ENCODE measurements around the gene LACTB. TPM values are rescaled to one million over a fixed set of nuclear protein-coding genes. Genes with fewer than 3 reads are reported as not detected.
A peak's percentile ranks its signal among the peaks of the same experiment; 100 is the strongest.

Gene LACTB, protein sequence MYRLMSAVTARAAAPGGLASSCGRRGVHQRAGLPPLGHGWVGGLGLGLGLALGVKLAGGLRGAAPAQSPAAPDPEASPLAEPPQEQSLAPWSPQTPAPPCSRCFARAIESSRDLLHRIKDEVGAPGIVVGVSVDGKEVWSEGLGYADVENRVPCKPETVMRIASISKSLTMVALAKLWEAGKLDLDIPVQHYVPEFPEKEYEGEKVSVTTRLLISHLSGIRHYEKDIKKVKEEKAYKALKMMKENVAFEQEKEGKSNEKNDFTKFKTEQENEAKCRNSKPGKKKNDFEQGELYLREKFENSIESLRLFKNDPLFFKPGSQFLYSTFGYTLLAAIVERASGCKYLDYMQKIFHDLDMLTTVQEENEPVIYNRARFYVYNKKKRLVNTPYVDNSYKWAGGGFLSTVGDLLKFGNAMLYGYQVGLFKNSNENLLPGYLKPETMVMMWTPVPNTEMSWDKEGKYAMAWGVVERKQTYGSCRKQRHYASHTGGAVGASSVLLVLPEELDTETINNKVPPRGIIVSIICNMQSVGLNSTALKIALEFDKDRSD
- 10 to 100 TPM in 3 of 4 donors, 1 to 10 TPM in 1; 9.0 to 18.4 (median 16.5) TPM for total RNA-seq

DNA sequence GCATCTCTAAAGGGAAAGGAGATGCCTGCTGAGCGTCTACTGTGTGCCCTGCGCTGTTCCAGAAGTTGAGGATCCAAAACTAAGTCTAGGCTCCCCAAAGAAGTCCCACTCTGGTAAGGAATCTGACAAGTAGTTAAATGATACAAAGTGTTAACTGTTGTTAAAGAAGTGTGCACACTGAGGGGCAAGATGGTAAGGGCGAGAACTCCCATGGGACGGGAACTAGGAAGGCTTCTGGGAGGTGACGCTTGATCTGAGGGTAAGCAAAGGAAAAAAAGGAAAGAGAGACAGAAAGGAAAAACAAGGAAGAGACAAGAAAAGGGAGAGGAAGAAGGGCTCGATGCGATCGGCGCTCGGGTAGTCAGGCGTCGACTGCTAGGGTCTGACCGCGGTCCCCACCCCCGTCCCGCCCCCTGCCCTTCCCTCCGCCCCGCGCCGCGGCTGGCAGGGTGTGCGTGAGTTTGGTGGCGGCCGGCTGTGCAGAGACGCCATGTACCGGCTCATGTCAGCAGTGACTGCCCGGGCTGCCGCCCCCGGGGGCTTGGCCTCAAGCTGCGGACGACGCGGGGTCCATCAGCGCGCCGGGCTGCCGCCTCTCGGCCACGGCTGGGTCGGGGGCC lies at the start of gene LACTB:
Gene LACTB (plus strand): TSS at position 480 of the 620 bp plus-strand sequence. CDS start 11 bp downstream, at position 491.
- TF ChIP-seq EP300 (IDR thresholded peaks at IDR 0.05) (no peak), POLR2A (IDR thresholded peaks at IDR 0.05) (peak; percentile 55 to 72)
- TF ChIP-seq, protein P1, sequence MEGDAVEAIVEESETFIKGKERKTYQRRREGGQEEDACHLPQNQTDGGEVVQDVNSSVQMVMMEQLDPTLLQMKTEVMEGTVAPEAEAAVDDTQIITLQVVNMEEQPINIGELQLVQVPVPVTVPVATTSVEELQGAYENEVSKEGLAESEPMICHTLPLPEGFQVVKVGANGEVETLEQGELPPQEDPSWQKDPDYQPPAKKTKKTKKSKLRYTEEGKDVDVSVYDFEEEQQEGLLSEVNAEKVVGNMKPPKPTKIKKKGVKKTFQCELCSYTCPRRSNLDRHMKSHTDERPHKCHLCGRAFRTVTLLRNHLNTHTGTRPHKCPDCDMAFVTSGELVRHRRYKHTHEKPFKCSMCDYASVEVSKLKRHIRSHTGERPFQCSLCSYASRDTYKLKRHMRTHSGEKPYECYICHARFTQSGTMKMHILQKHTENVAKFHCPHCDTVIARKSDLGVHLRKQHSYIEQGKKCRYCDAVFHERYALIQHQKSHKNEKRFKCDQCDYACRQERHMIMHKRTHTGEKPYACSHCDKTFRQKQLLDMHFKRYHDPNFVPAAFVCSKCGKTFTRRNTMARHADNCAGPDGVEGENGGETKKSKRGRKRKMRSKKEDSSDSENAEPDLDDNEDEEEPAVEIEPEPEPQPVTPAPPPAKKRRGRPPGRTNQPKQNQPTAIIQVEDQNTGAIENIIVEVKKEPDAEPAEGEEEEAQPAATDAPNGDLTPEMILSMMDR (IDR thresholded peaks at IDR 0.05) = no peak
- WGBS, 2 donors = 1 to 4% methylated on average over 22 to 37 of the region's 40 CpGs
- peak; percentile 75 to 81 for DNase-seq (ENCODE audit: low spot score in 2 of 2)
- Histone ChIP-seq H3K9me3 (peaks cover 0 to 5% (median 0%) of the 10 kb centered on the region in 4 donors), H3K36me3 (peaks cover 0 to 15% (median 0%) of the 10 kb centered on the region in 3 donors), H3K27me3 (no peaks in the 10 kb centered on the region), H3K4me1 (peaks cover 0 to 12% (median 0%) of the 10 kb centered on the region in 4 donors), H3K27ac (peak within 1 kb of the TSS; percentile 72 to 97 (median 90)), H3K4me3 (peak within 1 kb of the TSS; percentile 80 to 95 (median 89))

DNA sequence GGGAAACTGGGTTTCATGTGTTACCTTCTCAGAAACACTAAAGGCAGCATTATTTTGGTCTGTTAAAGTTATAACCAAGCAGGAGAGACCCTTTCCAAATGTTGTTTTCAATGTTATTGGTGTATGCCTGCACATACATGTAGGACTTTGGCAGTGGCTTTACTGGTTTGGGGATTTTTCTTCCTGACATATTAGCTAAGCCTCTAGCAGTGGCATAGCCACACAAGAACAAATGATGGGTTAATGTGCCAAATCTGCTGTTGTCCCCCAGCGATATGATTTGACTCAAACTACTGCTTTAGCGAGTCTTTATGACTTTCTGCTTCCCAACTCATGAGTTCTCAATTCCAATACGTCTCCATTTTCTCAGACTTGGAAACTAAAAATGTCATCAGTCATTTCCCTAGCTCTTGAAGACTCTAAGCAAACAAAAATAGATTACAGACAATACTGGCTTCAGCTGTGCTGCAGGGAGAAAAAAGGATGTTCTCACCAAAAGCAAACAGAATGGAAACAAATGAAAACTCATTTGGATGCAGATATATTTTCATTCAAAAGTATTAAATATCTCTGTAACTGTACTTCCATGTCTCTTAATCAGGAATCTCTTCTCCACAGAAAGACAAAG lies 49.5 kb upstream of the LACTB start:
- Histone ChIP-seq H3K9me3 (no peaks in the 10 kb centered on the region), H3K36me3 (peaks cover 0 to 39% (median 0%) of the 10 kb centered on the region in 3 donors), H3K4me1 (peaks cover 0 to 18% (median 6%) of the 10 kb centered on the region in 4 donors), H3K27ac (no peak overlapping the region), H3K27me3 (no peaks in the 10 kb centered on the region), H3K4me3 (no peak overlapping the region)
- TF ChIP-seq EP300 (IDR thresholded peaks at IDR 0.05) (no peak), POLR2A (IDR thresholded peaks at IDR 0.05) (no peak)
- TF ChIP-seq, protein P1 (IDR thresholded peaks at IDR 0.05) = no peak
- DNase-seq (ENCODE audit: low spot score in 2 of 2) = no peak
- 67 to 75% methylated on average over 3 of the region's 3 CpGs for WGBS, 2 donors

DNA sequence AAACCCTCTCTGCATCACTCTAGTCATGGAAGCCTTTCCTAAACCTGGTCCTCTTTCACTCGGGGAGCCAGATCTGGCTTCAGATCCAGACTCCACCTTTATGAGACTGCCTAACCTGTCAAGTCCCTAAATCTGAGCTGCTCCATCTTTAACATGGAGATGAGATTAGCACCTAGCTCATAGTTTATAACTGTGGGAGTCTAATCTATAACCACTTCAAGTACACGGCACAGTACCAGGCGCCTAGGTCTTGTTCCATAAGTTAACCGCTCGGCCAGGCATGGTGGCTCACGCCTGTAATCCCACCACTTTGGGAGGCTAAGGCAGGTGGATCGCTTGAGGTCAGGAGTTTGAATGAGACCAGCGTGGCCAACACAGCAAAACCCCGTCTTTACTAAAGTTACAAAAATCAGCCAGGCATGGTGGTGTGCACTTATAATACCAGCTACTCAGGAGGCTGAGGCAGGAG lies 48.8 kb upstream of the LACTB start:
- H3K27ac ChIP-seq = no peak overlapping the region
- no peak overlapping the region for H3K4me3 ChIP-seq
- no peak for DNase-seq (ENCODE audit: low spot score in 2 of 2)
- 91 to 96% methylated on average over 9 of the region's 9 CpGs for WGBS, 2 donors
- no peaks in the 10 kb centered on the region for H3K27me3 ChIP-seq
- no peak for TF ChIP-seq EP300 (IDR thresholded peaks at IDR 0.05)
- TF ChIP-seq, protein P1 (IDR thresholded peaks at IDR 0.05) = no peak
- peaks cover 0 to 32% (median 0%) of the 10 kb centered on the region in 3 donors for H3K36me3 ChIP-seq
- no peaks in the 10 kb centered on the region for H3K9me3 ChIP-seq
- peaks cover 0 to 18% (median 6%) of the 10 kb centered on the region in 4 donors for H3K4me1 ChIP-seq

DNA sequence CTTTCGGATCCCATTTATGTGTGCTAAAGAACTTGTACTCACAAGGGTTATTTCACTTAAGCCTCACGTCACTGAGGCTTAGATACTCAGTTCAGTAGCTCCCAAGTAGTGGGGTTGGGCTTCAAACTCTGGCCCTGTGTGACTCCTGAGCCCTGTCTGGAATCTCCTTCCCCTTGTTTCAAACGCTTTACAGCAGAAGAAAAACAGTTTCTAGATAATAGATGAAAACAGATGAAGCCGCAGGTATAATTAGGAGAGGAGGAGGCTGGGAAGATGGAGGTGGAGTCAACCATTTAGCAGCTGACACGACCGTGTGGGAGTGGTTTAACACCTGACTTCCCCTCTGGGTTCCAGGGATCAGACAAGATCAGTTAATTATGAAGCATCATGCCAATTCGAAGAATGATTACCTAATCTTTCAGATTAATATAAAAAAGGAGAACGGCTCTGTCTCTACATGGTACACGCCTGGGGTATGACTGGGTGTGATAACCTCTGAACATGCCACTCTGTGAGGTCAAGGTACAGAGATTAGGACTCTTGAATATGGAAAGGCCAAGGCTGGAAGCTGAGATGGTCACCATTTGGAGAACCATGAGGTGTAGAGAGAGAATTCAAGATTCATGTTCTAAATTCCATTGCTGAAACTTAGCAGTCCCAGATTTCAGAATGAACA lies 48.0 kb upstream of the LACTB start:
- H3K4me3 ChIP-seq = no peak overlapping the region
- TF ChIP-seq, protein P1 (IDR thresholded peaks at IDR 0.05) = no peak
- TF ChIP-seq POLR2A (IDR thresholded peaks at IDR 0.05) (no peak), EP300 (IDR thresholded peaks at IDR 0.05) (no peak)
- H3K27ac ChIP-seq = no peak overlapping the region
- no peaks in the 10 kb centered on the region for H3K27me3 ChIP-seq
- H3K36me3 ChIP-seq = peaks cover 0 to 24% (median 0%) of the 10 kb centered on the region in 3 donors
- no peak for DNase-seq (ENCODE audit: low spot score in 2 of 2)
- 73 to 76% methylated on average over 9 of the region's 9 CpGs for WGBS, 2 donors
- no peaks in the 10 kb centered on the region for H3K9me3 ChIP-seq
- H3K4me1 ChIP-seq = peaks cover 0 to 18% (median 6%) of the 10 kb centered on the region in 4 donors

Measured in tibial nerve (tissue), 4 donors.